Measurements from ENCODE around the gene ARAP3. TPM values are rescaled to one million over a fixed set of nuclear protein-coding genes. Genes with fewer than 3 reads are reported as not detected.
A peak's percentile ranks its signal among the peaks of the same experiment; 100 is the strongest.

Gene ARAP3
- total RNA-seq, 2 experiments from 2014 or later = 13.6 to 13.9 TPM

- H3K4me3 Mint-ChIP-seq = peak overlapping the region; percentile 93
- H3K27me3 Mint-ChIP-seq = no peaks in the 10 kb centered on the region
- peak overlapping the region; percentile 70 for H3K27ac Mint-ChIP-seq
- DNase-seq = no peak
- ChIA-PET POLR2A (interaction anchor here (1.2 to 8.7 kb wide), 14 partner anchors 8 to 460 kb away, joined by 3 to 100 read pairs (median 10); partner anchors contain the start of genes DIAPH1 and FCHSD1), CTCF (interaction anchor here (1.0 to 9.4 kb wide), 12 partner anchors 11 to 332 kb away, joined by 5 to 150 read pairs (median 12); partner anchors contain the start of genes DIAPH1 and RNF14)
- peaks cover 54% of the 10 kb centered on the region for H3K4me1 Mint-ChIP-seq
- no peaks in the 10 kb centered on the region for H3K9me3 Mint-ChIP-seq
- H3K36me3 Mint-ChIP-seq (ENCODE audit: low read depth) = peaks cover 39% of the 10 kb centered on the region
These were observed 46.0 kb downstream of the ARAP3 start for GRCh38 chr5:141636106-141636412.

GRCh38 chr5:141635646-141636045 is 46.4 kb downstream of the ARAP3 start:
- no peaks in the 10 kb centered on the region for H3K9me3 Mint-ChIP-seq
- peak overlapping the region; percentile 70 for H3K27ac Mint-ChIP-seq
- no peaks in the 10 kb centered on the region for H3K27me3 Mint-ChIP-seq
- CTCF ChIA-PET = interaction anchor here (1.0 to 9.4 kb wide), 11 partner anchors 10 to 333 kb away, joined by 5 to 150 read pairs (median 14); partner anchors contain the start of genes DIAPH1 and RNF14
- POLR2A ChIA-PET = interaction anchor here (1.5 to 8.7 kb wide), 11 partner anchors 8 to 43 kb away, joined by 7 to 100 read pairs (median 11); partner anchors contain the start of genes DIAPH1 and FCHSD1
- H3K36me3 Mint-ChIP-seq (ENCODE audit: low read depth) = peaks cover 34% of the 10 kb centered on the region
- DNase-seq = no peak
- peak overlapping the region; percentile 93 for H3K4me3 Mint-ChIP-seq
- peaks cover 50% of the 10 kb centered on the region for H3K4me1 Mint-ChIP-seq

GRCh38 chr5:141634720-141635119 is 47.3 kb downstream of the ARAP3 start:
- peaks cover 45% of the 10 kb centered on the region for H3K4me1 Mint-ChIP-seq
- ChIA-PET CTCF (interaction anchor here (1.0 to 9.4 kb wide), 7 partner anchors 16 to 334 kb away, joined by 4 to 150 read pairs (median 21); partner anchors contain the start of genes DIAPH1, FCHSD1 and RNF14), POLR2A (interaction anchor here (1.6 to 8.7 kb wide), 3 partner anchors 17 to 334 kb away, joined by 5 to 100 read pairs (median 33); partner anchors contain the start of genes DIAPH1 and RNF14)
- H3K4me3 Mint-ChIP-seq = peak overlapping the region; percentile 93
- peaks cover 38% of the 10 kb centered on the region for H3K36me3 Mint-ChIP-seq (ENCODE audit: low read depth)
- no peak for DNase-seq
- H3K9me3 Mint-ChIP-seq = no peaks in the 10 kb centered on the region
- peak overlapping the region; percentile 12 for H3K27ac Mint-ChIP-seq
- no peaks in the 10 kb centered on the region for H3K27me3 Mint-ChIP-seq

GRCh38 chr5:141633871-141634561 is 48.0 kb downstream of the ARAP3 start:
- peak overlapping the region; percentile 21 for H3K4me3 Mint-ChIP-seq
- H3K27me3 Mint-ChIP-seq = no peaks in the 10 kb centered on the region
- H3K9me3 Mint-ChIP-seq = no peaks in the 10 kb centered on the region
- no peak for DNase-seq
- POLR2A ChIA-PET = interaction anchor here (0.7 to 8.7 kb wide), 6 partner anchors 9 to 335 kb away, joined by 3 to 100 read pairs (median 4); partner anchors contain the start of genes DIAPH1 and RNF14
- H3K4me1 Mint-ChIP-seq = peaks cover 43% of the 10 kb centered on the region
- peak overlapping the region; percentile 69 for H3K27ac Mint-ChIP-seq
- CTCF ChIA-PET = interaction anchor here (0.5 to 9.4 kb wide), 11 partner anchors 11 to 335 kb away, joined by 3 to 150 read pairs (median 4); partner anchors contain the start of genes DIAPH1, FCHSD1 and RNF14
- peaks cover 43% of the 10 kb centered on the region for H3K36me3 Mint-ChIP-seq (ENCODE audit: low read depth)

- ChIA-PET CTCF (interaction anchor here (0.6 to 9.4 kb wide), 9 partner anchors 11 to 76 kb away, joined by 3 to 150 read pairs (median 4); partner anchors contain the start of gene DIAPH1), POLR2A (interaction anchor here (0.8 to 8.7 kb wide), 6 partner anchors 8 to 74 kb away, joined by 3 to 100 read pairs (median 4); partner anchors contain the start of gene DIAPH1)
- no peaks in the 10 kb centered on the region for H3K9me3 Mint-ChIP-seq
- peaks cover 48% of the 10 kb centered on the region for H3K36me3 Mint-ChIP-seq (ENCODE audit: low read depth)
- no peak overlapping the region for H3K4me3 Mint-ChIP-seq
- H3K27ac Mint-ChIP-seq = no peak overlapping the region
- no peak for DNase-seq
- H3K27me3 Mint-ChIP-seq = no peaks in the 10 kb centered on the region
- H3K4me1 Mint-ChIP-seq = peaks cover 33% of the 10 kb centered on the region
These were observed 49.4 kb downstream of the ARAP3 start for GRCh38 chr5:141632650-141633049.

GRCh38 chr5:141630570-141631140 is 51.4 kb downstream of the ARAP3 start:
- Mint-ChIP-seq H3K9me3 (no peaks in the 10 kb centered on the region), H3K27me3 (no peaks in the 10 kb centered on the region), H3K4me3 (no peak overlapping the region), H3K36me3 (ENCODE audit: low read depth) (peaks cover 64% of the 10 kb centered on the region), H3K4me1 (peaks cover 26% of the 10 kb centered on the region), H3K27ac (no peak overlapping the region)
- ChIA-PET CTCF (interaction anchor here (2.2 to 9.4 kb wide), 4 partner anchors 12 to 63 kb away, joined by 7 to 150 read pairs (median 46); partner anchors contain the start of gene DIAPH1), POLR2A (interaction anchor here (1.0 to 8.7 kb wide), 3 partner anchors 13 to 24 kb away, joined by 3 to 100 read pairs (median 7); partner anchors contain the start of genes DIAPH1 and FCHSD1)
- no peak for DNase-seq

- no peaks in the 10 kb centered on the region for H3K27me3 Mint-ChIP-seq
- no peaks in the 10 kb centered on the region for H3K9me3 Mint-ChIP-seq
- ChIA-PET CTCF (interaction anchor here (0.8 to 6.3 kb wide), 4 partner anchors 10 to 65 kb away, joined by 3 to 84 read pairs (median 4); partner anchors contain the start of gene DIAPH1), POLR2A (interaction anchor here (2.1 to 2.7 kb wide), 2 partner anchors 8 to 22 kb away, joined by 7 to 8 read pairs; partner anchors contain the start of genes HDAC3 and RELL2)
- H3K27ac Mint-ChIP-seq = no peak overlapping the region
- no peak for DNase-seq
- H3K4me1 Mint-ChIP-seq = peaks cover 13% of the 10 kb centered on the region
- H3K36me3 Mint-ChIP-seq (ENCODE audit: low read depth) = peaks cover 66% of the 10 kb centered on the region
- H3K4me3 Mint-ChIP-seq = no peak overlapping the region
These were observed 53.7 kb downstream of the ARAP3 start for GRCh38 chr5:141628175-141628788.

- H3K4me1 Mint-ChIP-seq = peaks cover 28% of the 10 kb centered on the region
- no peaks in the 10 kb centered on the region for H3K9me3 Mint-ChIP-seq
- H3K4me3 Mint-ChIP-seq = no peak overlapping the region
- ChIA-PET CTCF (interaction anchor here (0.7 to 4.8 kb wide), 9 partner anchors 10 to 106 kb away, joined by 3 to 80 read pairs (median 3); partner anchors contain the start of genes HDAC3 and RELL2), POLR2A (interaction anchor here (0.9 to 2.7 kb wide), 6 partner anchors 10 to 41 kb away, joined by 3 to 11 read pairs (median 4); partner anchors contain the start of genes HDAC3 and RELL2)
- no peaks in the 10 kb centered on the region for H3K27me3 Mint-ChIP-seq
- H3K36me3 Mint-ChIP-seq (ENCODE audit: low read depth) = peaks cover 61% of the 10 kb centered on the region
- DNase-seq = no peak
- peak overlapping the region; percentile 78 for H3K27ac Mint-ChIP-seq
These were observed 58.4 kb downstream of the ARAP3 start for GRCh38 chr5:141623611-141624010.

GRCh38 chr5:141623186-141623585 is 58.8 kb downstream of the ARAP3 start:
- peak overlapping the region; percentile 78 for H3K27ac Mint-ChIP-seq
- peaks cover 62% of the 10 kb centered on the region for H3K36me3 Mint-ChIP-seq (ENCODE audit: low read depth)
- peaks cover 28% of the 10 kb centered on the region for H3K4me1 Mint-ChIP-seq
- ChIA-PET CTCF (interaction anchor here (0.7 to 4.8 kb wide), 7 partner anchors 10 to 107 kb away, joined by 3 to 80 read pairs (median 3); partner anchors contain the start of genes HDAC3 and RELL2), POLR2A (interaction anchor here (0.6 to 2.7 kb wide), 7 partner anchors 10 to 41 kb away, joined by 3 to 11 read pairs (median 4); partner anchors contain the start of genes HDAC3 and RELL2)
- no peaks in the 10 kb centered on the region for H3K27me3 Mint-ChIP-seq
- H3K9me3 Mint-ChIP-seq = no peaks in the 10 kb centered on the region
- DNase-seq = no peak
- H3K4me3 Mint-ChIP-seq = no peak overlapping the region

- ChIA-PET POLR2A (interaction anchor here (0.6 to 5.0 kb wide), 17 partner anchors 11 to 1218 kb away, joined by 3 to 124 read pairs (median 5); partner anchors contain the start of genes FCHSD1, HDAC3, RELL2 and RNF14), CTCF (interaction anchor here (0.7 to 7.7 kb wide), 23 partner anchors 8 to 305 kb away, joined by 3 to 436 read pairs (median 5); partner anchors contain the start of genes DELE1, FCHSD1, HDAC3 and PCDHGA12)
- Mint-ChIP-seq H3K27me3 (no peaks in the 10 kb centered on the region), H3K36me3 (ENCODE audit: low read depth) (peaks cover 62% of the 10 kb centered on the region), H3K27ac (peak within 1 kb of the TSS; percentile 92), H3K9me3 (no peaks in the 10 kb centered on the region), H3K4me1 (peaks cover 53% of the 10 kb centered on the region), H3K4me3 (peak within 1 kb of the TSS; percentile 100)
- DNase-seq = peak; percentile 98
These were observed 63.1 kb downstream of the ARAP3 start, which contains the start of gene DIAPH1 for GRCh38 chr5:141618804-141619554. DIAPH1 (minus strand) TSS chr5:141619000; CDS start chr5:141618914, 86 bp downstream.
